Right lobe of liver (tissue), 4 donors: ENCODE measurements around the gene TRPM5.

Experiments used
- CTCF ChIP-seq, 4 donors: fragments of 200-600 bp in 3 of 4; fragments of 450-650 bp in 1 of 4; IDR thresholded peaks; one replicate each; pipeline versions ENCODE4 v1.5.1 to v1.8.0; 2016 to 2022; ENCODE audit warnings: antibody characterized with exemption in 4 of 4, mild to moderate bottlenecking in 2 of 4
- POLR2A ChIP-seq: fragments of 450-650 bp; IDR thresholded peaks from one replicate; pipeline ENCODE4 v1.6.1; 2017; ENCODE audit warnings: antibody characterized with exemption, mild to moderate bottlenecking
- donor health status: DM: no; HTN: no; CAD: no.
- donor health status: DM: no; HTN: no; CAD: no.
- donor health status: DM: no; HTN: yes; CAD: no.

GRCh38 chr11:2421996-2422395, 22.3 kb downstream of the TRPM5 start:
- no peak for TF ChIP-seq CTCF (IDR thresholded peaks at IDR 0.05)
- no peak for TF ChIP-seq POLR2A
